Muscle of arm (tissue), 12 donors: ENCODE results near the gene GATAD2A. TPM values are rescaled to one million over a fixed set of nuclear protein-coding genes. Genes with fewer than 3 reads are reported as not detected.

ENCODE experiments used
- DNase-seq: peaks from one replicate; pipeline ENCODE4 v3.0.0-alpha.2; 2013
- polyA plus RNA-seq, 12 donors: library from polyadenylated mRNA; unstranded; fragments of 120-200 nt; gene quantifications; one replicate each; pipeline ENCODE4 v1.2.1, GENCODE V29; 2013; ENCODE audit not compliant: insufficient read length in 12 of 12

GATAD2A gene
- polyA plus RNA-seq, 12 donors, result 35.2 to 69.9 (median 48.4) TPM; not detected in 1

GRCh38 chr19:19543640-19544039, 138.2 kb downstream of the GATAD2A start:
- no peak for DNase-seq

GRCh38 chr19:19544257-19544953, 138.9 kb downstream of the GATAD2A start:
- DNase-seq, result no peak

GRCh38 chr19:19544954-19545591, 139.6 kb downstream of the GATAD2A start:
- no peak for DNase-seq

- DNase-seq, result no peak
Measured at GRCh38 chr19:19545707-19546106, 140.2 kb downstream of the GATAD2A start.

DNA sequence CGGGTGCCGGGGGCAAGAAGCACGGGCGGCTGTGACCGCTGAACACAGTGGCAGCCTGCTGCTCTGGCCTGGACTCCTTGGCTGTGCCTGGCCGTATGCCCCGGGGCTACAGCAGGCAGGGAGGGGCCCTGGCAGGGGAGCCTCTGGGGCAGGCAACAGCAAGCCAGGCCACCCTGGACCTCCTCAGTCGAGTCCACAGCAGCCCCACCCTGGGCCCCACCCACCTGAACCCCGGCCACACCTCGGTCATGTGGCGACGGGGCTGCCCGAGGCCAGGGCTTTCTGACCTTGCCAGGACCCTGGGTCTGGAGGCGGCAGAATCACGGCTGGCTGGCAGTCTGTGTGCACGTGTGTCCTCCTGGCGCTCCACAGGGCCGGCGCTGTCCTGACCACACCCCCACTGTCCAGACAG, 141.3 kb downstream of the GATAD2A start:
- DNase-seq, result no peak

GRCh38 chr19:19547674-19548336, 142.3 kb downstream of the GATAD2A start:
- no peak for DNase-seq

- DNase-seq, result no peak
Measured at GRCh38 chr19:19548915-19549759, 143.7 kb downstream of the GATAD2A start.

GRCh38 chr19:19549804-19550464, 144.5 kb downstream of the GATAD2A start:
- no peak for DNase-seq

- no peak for DNase-seq
Measured at GRCh38 chr19:19550485-19550929, 145.0 kb downstream of the GATAD2A start.

GRCh38 chr19:19550972-19551852, 145.7 kb downstream of the GATAD2A start:
- no peak for DNase-seq

GRCh38 chr19:19551853-19552192, 146.3 kb downstream of the GATAD2A start:
- DNase-seq, result no peak

DNA sequence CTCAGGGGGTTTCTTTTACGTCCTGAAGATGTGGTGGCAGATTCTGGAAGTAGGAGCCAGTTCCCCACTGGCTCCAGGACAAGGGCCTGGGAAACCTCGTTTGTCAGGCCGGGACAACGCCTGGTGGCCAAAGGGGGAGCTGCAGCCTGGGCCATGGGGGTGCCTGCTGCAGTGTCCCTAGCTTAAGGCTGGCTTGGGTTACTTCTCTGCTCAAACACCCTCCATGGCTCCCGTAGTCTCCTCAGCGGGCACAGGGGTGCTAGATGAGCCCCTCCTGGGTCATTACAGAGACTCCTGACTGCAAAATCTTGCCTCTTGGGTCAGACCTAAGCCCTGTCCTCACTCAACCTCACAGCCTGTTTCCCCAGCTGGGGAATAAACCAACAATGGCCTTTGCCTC, 147.3 kb downstream of the GATAD2A start:
- DNase-seq, result no peak

DNA sequence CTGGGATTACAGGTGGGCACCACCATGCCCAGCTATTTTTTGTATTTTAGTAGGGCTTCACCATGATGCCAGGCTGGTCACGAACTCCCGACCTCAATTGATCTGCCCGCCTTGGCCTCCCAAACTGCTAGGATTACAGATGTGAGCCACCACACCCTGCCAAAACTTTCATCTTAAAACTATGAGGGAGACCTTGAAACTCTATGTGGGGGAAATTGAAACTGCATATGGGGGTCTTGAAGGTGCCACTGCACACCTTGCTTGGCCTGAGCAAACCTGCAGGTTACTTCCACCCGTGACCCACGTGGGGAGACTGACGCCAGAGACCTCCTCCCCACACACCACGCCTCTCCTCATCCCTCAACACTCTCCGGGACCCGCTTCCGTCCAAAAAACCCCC, 148.2 kb downstream of the GATAD2A start:
- DNase-seq, result no peak

GRCh38 chr19:19554074-19555023, 148.9 kb downstream of the GATAD2A start:
- no peak for DNase-seq

DNA sequence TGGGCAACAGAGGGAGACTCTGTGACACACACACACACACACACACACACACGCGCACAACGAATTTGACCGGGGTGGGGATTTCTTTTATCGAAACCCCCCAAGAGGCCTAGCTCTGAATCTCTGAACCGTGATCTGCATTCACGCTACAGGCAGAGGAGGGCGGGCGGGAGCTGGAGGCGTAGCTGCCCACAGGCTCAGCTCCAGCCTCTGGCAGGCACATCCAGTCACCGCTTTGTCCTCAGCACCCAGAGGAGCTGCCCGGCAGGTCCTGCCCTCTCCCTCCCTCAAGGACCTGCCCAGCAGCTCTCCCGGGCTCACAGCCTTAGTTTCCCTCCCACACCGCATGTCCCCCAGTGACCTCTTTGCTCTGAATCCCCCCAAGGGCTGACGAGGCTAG, 152.6 kb downstream of the GATAD2A start:
- no peak for DNase-seq
